Measurements from ENCODE around the gene DNASE2. TPM values are rescaled to one million over a fixed set of nuclear protein-coding genes. Genes with fewer than 3 reads are reported as not detected.

DNASE2 gene
- total and polyA plus RNA-seq, 8 donors: 18.7 to 72.8 (median 21.7) TPM

DNA sequence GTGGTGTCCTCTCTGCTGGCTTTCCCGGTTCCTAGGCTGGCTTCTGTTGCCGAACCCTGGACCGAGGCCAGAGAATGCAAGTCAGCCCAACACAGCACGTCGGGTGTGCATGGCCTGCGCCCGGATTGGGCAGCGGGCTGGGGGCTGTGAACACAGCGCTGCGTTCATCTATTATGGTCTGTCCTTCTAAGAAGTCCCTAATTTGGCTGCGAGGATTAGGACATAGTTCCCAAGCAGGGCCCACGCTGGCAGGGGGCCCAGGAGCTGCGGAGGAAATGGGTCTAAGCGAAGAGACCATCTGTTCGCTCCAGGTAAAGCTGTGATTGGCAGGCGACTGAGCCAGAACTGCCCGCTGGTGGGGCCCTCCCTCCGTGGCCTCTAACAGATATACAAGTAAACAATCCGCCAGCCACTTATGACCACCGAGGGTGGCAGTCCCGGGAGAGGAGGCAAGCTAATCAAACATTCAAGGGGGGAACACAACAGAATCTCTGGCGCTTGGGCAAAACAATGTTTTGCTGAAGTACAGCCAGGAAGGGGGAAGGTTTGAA is 31.8 kb upstream of the DNASE2 start:
- peak; percentile 79 for ATAC-seq
- TF ChIP-seq, protein P1, sequence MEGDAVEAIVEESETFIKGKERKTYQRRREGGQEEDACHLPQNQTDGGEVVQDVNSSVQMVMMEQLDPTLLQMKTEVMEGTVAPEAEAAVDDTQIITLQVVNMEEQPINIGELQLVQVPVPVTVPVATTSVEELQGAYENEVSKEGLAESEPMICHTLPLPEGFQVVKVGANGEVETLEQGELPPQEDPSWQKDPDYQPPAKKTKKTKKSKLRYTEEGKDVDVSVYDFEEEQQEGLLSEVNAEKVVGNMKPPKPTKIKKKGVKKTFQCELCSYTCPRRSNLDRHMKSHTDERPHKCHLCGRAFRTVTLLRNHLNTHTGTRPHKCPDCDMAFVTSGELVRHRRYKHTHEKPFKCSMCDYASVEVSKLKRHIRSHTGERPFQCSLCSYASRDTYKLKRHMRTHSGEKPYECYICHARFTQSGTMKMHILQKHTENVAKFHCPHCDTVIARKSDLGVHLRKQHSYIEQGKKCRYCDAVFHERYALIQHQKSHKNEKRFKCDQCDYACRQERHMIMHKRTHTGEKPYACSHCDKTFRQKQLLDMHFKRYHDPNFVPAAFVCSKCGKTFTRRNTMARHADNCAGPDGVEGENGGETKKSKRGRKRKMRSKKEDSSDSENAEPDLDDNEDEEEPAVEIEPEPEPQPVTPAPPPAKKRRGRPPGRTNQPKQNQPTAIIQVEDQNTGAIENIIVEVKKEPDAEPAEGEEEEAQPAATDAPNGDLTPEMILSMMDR (IDR thresholded peaks at IDR 0.05): no peak
- no peaks in the 10 kb centered on the region for H3K9me3 ChIP-seq
- H3K4me1 ChIP-seq: peaks cover 13 to 27% of the 10 kb centered on the region in 2 donors
- no peaks in the 10 kb centered on the region for H3K36me3 ChIP-seq
- intact Hi-C loops (cut with DNase I): no loop called here
- H3K4me3 ChIP-seq: peak overlapping the region in 1 of 2 donors; percentile 1
- peak in 3 of 4 donors; percentile 75 to 90 (median 79) for DNase-seq
- no peaks in the 10 kb centered on the region for H3K27me3 ChIP-seq
- peak overlapping the region; percentile 4 to 64 for H3K27ac ChIP-seq

DNA sequence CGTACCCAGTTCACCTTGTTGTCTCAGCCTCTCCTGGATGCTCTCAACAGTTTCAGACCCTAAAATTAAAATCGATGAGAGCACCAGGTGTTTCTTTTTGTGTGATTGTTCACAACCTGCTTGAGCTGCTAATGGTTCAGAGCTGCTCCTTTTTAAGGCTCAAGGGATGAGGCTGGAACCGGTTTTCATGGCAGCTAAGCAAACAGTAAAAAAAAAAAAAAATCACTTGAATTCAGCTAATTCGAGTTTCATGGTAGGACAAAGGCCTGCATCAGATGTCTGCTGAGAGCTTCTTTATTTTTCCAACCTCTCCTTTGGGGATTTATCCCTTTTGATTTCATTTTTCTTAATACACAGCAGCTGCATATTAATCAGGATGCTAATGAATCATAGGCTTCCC is 31.3 kb upstream of the DNASE2 start:
- intact Hi-C loops (cut with DNase I): no loop called here
- no peak overlapping the region for H3K4me3 ChIP-seq

DNA sequence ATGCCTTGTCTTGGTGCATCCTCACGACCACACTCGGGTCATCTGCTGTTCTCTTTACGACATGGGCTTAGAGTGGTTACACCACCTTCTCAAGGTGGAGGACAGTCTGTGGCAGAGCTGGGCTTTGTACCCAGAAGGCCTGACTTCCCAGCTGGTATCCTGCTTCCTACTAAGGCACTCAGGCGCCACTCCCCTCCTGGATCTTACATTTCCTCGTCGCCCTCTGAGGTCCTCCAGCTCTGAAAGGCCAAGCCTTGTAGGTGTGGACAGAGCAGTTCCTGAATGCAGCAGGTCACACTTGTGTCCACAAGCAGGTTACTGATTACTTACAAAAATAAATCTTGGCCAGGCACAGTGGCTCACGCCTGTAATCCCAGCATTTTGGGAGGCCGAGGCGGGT is 25.9 kb upstream of the DNASE2 start:
- intact Hi-C loops (cut with DNase I): no loop called here
- ATAC-seq (peak; percentile 89), DNase-seq (no peak)
- Histone ChIP-seq H3K27ac (no peak overlapping the region), H3K9me3 (no peaks in the 10 kb centered on the region), H3K4me1 (peaks cover 0 to 1% of the 10 kb centered on the region in 2 donors), H3K27me3 (no peaks in the 10 kb centered on the region), H3K4me3 (no peak overlapping the region), H3K36me3 (no peaks in the 10 kb centered on the region)
- TF ChIP-seq, protein P1 (IDR thresholded peaks at IDR 0.05): no peak

More for the DNA sequence above, 31.3 kb upstream of the DNASE2 start:
- DNase-seq: peak in 1 of 4 donors; percentile 40
- no peak for ATAC-seq
- peak overlapping the region in 1 of 2 donors; percentile 64 for H3K27ac ChIP-seq
- H3K4me1 ChIP-seq: peaks cover 13 to 27% of the 10 kb centered on the region in 2 donors
- TF ChIP-seq, protein P1 (IDR thresholded peaks at IDR 0.05): no peak
- H3K36me3 ChIP-seq: no peaks in the 10 kb centered on the region
- H3K9me3 ChIP-seq: no peaks in the 10 kb centered on the region
- no peaks in the 10 kb centered on the region for H3K27me3 ChIP-seq

DNA sequence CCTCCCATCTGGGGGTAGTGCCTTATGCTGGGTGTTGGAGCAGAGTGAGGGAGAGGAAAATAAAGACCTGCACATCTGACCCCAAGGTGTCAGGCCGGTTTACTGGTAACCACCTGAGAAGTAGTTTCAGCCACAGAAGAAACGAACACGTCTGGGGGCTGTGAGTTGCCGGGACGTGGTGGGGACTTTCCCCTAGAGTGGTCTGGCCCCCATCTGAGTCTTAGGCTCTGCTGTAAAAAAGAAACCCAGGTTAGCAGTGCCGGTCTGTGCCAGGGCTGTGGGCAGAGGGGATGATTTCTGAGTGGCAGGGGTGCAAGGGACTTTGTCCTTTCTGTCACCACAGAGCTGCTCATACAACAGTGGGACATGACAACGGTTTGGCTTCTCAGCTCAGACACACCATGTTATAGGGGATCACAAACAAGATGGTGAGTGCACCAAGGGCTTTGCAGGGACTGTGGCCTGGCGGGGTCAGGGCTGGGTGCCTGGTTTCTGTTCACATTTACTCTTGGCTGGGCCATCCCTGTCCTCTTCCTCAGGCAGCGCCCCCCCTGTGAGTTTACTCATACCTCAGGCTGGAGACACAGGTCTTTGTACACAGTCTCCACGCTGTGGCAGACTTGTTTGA is 18.8 kb upstream of the DNASE2 start:
- peaks cover 0 to 50% of the 10 kb centered on the region in 2 donors for H3K36me3 ChIP-seq
- H3K27ac ChIP-seq: no peak overlapping the region
- H3K9me3 ChIP-seq: no peaks in the 10 kb centered on the region
- no peaks in the 10 kb centered on the region for H3K4me1 ChIP-seq
- intact Hi-C loops (cut with DNase I): no loop called here
- TF ChIP-seq, protein P1 (IDR thresholded peaks at IDR 0.05): no peak
- DNase-seq: no peak
- H3K27me3 ChIP-seq: no peaks in the 10 kb centered on the region
- ATAC-seq: no peak
- H3K4me3 ChIP-seq: no peak overlapping the region

DNA sequence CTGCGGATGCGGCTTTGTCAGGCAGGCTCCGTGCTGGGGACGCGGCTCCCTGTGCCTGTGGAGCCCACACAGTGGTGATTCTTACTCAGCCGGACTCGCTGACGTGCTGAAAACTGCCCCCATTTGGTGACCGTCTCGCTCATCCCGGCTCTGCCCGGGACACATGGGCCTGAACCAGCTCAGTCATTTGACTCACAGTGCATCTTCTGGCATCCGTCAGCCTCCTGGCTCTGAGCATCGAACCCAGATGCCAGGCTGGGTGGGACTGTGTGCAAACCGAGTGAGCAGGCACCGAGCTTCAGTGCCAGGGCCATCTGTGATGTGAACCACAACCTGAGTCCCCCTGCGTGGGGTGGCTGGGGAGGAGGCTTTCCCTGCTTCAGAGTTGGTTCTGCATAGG is 15.2 kb upstream of the DNASE2 start:
- TF ChIP-seq, protein P1 (IDR thresholded peaks at IDR 0.05): no peak
- Histone ChIP-seq H3K27me3 (no peaks in the 10 kb centered on the region), H3K9me3 (no peaks in the 10 kb centered on the region), H3K27ac (no peak overlapping the region), H3K4me1 (peaks cover 7 to 14% of the 10 kb centered on the region in 2 donors), H3K36me3 (peaks cover 0 to 68% of the 10 kb centered on the region in 2 donors), H3K4me3 (no peak overlapping the region)
- intact Hi-C loops (cut with DNase I): no loop called here
- DNase-seq: no peak
- ATAC-seq: no peak

Measured in left lung (tissue), 10 donors.